CD4-positive, alpha-beta T cell treated with Interleukin-6 for 4 hours (primary cell): ENCODE measurements around the gene C1orf185.
A peak's percentile ranks its signal among the peaks of the same experiment; 100 is the strongest.
"Not testable (repeated sequence)": the region's sequence is repeated elsewhere in the genome, so short reads cannot be mapped to it uniquely, and the experiment has no call there.

Source experiments
- DNase-seq: peaks from one replicate; pipeline ENCODE4 v3.0.0-alpha.2; 2020; ENCODE audit warnings: mixed read lengths

Gene C1orf185

DNA sequence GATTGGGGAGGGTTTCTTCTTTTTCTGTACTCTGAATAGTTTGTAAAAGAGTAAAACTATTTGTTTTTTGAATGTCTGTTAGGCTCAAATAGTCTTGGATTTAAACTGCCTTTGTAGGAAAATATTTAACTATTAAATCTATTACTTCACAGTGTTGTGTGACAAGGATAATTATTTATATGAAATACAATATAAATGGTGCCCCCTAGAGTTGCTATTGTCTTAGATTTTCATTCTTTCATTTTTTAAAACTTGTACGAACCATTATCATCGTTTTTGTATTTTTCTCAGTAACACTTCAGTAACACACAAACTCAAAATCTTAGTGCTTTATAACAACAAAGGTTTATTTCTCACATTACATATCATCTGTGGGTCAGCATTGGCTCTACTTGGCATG, 37.4 kb downstream of the C1orf185 start:
- DNase-seq = no peak

DNA sequence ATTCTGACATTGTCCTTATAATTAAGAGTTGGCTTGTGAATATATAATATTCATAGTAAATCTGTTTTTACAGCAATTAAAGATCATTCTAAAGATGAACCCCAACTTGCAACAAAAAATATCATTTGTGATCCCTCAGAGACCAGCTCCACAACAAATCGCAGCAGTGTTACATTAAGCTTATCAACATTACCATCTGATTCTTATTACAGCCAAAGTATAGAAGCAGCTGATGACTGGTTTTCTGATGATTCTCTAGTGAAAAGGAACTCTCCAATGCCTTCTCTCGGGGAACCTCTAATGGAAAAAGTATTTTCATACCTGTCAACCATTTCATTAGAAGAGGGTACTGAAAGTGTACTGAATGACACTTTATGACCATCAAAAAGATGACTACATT, 45.4 kb downstream of the C1orf185 start:
- no peak for DNase-seq

DNA sequence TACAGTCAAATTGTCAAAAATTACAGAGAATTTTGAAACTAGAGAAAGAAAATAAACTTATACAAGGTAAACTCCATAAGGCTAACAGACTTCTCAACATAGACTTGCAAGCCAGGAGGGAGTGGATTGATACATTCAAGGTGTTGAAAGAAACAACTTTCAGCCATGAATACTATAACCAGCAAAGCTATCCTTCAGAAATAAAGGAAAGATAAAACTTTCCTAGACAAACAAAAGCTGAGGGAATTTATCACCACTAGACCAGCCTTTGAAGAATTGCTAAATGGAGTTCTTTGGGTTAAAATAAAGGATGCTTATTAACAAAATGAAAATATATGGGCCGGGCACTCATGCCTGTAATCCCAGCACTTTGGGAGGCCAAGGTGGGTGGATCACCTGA, 52.7 kb downstream of the C1orf185 start:
- DNase-seq = no peak

DNA sequence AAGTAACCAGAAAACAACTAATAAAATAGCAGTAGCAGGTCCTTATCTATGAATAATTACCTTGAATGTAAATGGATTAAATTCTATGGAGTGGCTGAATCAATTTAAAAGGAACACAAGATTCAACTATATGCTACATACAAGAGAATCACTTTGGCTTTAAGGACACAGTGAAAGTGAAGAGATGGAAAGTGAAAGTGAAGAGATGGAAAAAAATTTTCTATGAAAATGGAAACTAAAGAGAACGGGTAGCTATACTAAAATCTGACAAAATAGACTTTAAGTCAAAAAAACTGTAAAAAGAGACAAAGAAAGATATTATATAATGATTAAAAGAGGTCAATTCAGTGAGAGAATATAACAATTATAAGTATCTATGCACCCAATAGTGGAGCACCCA, 54.7 kb downstream of the C1orf185 start:
- no peak for DNase-seq

DNA sequence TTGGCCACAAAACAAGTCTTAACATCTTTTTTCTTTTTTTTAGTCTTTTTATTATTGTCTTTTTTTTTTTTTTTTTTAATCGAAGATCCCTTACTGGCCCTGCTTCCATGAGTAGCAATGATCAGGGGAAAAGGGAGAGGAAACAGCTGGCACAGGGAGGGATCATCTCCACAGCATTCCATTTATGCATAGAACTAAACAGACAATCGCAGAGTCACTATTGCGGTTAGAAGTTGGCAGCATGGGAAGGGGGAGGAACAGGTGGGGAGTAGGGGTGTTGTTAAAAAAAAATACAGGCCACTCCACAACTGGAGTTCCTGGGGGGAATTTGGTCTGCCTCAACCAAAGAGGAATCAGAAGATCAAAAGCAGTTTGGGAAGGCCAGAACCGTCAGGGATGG, 55.4 kb downstream of the C1orf185 start:
- no peak for DNase-seq

DNA sequence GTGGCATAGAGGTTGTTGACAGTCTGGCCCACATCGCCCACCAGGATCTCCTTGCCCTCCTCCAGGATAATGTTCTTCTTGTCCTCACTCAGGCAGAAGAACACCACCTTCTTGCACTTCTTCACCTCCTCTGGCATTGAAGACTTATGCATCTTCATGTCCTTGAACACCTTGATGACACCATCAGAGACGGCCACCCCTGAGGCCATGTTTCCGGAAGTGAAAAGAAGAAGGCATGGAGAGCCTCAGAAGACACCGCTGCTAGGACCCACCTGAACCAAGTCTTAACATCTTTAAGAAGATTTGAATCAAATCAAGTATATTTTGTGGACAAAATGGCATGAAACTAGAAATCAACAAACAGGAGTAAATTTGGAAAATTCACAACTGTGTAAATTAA, 56.2 kb downstream of the C1orf185 start:
- no peak for DNase-seq

DNA sequence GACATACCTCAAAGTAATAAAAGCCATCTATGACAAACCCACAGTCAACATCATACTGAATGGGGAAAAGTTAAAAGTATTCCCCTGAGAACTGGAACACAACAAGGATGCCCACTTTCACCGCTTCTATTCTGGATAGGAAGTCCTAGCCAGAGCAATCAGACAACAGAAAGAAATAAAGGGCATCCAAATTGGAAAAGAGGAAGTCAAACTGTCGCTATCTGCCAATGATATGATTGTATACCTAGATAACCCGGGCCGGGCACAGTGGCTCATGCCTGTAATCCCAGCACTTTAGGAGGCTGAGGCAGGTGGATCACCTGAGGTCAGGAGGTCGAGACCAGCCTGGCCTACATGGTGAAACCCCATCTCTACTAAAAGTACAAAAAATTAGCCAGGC, 60.5 kb downstream of the C1orf185 start:
- not testable (repeated sequence) for DNase-seq

DNA sequence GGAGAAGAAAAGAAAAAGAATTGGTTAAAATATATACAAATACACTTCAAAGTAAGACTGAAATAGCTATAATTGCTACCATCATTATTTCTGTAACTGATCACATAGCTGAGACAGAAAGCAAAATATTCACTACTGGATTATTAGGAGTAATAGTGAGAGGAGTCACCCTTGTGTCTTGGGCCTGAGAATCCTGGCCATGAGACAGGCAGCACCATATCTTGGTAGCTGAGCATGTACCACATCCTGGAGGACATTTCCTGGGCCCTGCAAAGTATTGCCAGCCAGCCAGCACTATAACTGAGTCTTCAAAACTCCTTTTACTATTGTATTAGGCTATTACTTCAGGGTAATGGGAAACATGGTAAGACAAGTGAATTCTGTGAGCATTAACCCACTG, 63.5 kb downstream of the C1orf185 start:
- DNase-seq = no peak

DNA sequence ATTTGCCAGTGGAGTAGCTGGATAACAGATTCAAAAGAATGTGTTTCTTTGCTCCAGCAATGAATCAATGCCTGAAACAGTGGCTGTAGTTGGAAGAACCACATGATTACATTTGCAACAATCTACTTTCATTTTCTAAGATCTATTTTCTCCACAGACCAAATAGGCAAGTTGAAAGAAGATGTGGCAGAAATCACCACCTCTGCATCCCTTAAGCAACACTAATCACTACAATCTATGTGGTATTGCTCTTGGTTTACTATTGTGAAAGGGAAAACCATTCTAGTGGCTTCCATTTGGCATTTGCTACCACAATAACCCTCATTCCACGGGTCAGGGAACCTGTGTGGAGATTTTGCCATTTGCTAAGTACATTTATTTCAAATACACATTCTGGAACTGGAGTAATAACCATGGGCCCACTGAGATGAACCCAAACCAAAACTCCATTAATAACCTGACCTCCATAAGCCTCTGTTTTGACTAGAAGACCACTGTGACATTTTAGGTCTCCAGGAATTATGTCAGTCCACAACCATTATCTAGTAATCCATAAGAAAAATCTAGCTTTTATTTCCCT, 66.3 kb downstream of the C1orf185 start:
- DNase-seq = no peak

DNA sequence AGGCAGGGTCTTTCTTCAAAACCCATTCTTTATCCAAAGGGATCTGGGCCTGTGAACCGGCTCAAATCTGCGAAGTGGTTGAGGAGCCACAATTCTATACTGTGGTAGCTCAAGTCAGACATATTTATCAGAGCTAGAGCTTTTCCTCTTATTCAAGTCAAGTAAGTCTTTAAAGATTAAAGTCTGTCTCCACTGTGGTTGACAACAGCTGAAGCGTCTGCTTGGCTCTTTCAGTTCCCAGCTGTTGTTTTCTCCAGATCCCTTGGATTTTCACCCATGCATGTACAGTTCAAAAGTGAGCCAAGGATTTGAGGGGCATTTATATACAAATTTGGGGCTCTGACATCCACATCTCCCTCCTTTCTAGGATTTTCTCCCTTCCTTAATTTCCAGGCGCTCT, 66.9 kb downstream of the C1orf185 start:
- DNase-seq = no peak

DNA sequence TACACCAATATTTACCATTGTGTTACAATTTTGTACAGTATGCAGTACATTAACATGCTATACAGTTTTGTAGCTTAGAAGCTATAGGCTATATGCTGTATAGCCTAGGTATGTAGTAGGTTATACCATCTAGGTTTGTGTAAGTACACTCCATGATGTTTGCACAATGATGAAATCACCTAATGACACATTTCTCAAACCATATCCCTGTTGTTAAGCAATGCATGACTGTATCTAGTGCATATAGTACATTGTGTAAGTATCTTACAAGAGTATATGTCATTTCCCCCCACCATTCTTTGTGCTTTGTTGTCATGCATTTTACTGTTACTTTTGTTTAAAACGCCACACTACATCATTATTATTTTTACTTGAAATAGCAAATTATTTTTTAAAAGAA, 68.3 kb downstream of the C1orf185 start:
- DNase-seq = no peak

DNA sequence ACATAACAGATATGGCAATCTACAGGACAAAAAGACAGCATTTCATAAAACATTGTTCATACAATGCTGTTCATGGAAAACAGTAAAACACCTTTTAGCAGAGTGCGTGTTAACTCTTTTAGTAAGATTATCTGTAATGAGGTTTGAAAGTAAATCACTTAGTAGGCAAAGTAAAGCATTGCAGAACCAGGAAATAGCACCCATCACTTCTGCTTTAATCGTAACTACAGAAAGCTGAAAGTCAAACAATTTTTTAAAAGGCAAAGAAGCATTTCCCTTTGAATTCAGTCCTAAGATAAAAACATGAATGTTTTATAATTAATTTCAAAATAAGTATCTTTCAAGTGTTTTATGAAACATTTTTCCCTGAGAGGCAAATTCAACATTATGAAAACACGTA, 70.8 kb downstream of the C1orf185 start:
- DNase-seq = no peak

DNA sequence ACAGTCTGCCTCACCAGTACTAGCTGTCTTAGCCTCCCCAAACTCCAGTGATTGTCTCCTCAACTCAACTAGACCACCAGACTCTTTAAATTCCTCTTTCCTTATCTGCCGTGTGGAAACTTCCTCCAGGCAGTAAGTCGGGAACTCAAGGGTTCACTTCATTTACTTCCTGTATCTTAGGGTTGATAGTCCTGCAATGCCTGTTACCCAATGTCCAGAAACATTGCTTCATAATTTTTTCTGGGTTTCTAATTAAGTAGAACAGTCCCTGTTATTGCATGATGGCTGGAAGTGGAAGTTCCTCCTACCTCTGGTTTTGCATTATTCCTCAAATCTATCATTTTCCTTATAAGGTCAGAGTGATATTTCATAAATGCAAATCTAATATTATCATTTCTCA, 73.2 kb downstream of the C1orf185 start:
- no peak for DNase-seq

DNA sequence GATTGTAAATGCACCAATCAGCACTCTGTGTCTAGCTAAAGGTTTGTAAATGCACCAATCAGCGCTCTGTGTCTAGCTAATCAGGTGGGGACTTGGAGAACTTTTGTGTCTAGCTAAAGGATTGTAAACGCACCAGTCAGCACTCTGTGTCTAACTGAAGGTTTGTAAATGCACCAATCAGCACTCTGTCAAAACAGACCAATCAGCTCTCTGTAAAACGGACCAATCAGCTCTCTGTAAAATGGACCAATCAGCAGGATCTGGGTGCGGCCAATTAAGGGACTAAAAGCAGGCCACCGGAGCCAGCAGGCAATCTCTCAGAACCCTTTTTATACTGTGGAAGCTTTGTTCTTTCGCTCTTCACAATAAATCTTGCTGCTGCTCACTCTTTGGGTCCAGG, 76.0 kb downstream of the C1orf185 start:
- not testable (repeated sequence) for DNase-seq

DNA sequence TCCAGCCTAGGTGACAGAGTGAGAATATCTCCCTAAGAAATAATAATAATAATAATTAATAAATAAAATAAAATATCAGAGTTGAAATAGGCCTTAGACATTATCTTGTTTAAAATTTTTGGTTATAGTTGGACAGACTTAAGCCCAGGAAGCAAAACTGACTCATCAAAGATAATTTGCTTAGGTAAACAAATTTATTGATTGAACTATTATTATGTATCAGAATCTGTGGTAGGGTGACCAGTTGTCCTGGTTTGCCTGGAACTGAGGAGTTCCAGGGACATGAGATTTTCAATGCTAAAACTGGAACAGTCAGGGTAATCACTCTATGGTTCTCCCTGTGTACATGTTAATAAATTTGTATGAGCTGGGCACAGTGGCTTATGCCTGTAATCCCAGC, 86.2 kb downstream of the C1orf185 start:
- no peak for DNase-seq

DNA sequence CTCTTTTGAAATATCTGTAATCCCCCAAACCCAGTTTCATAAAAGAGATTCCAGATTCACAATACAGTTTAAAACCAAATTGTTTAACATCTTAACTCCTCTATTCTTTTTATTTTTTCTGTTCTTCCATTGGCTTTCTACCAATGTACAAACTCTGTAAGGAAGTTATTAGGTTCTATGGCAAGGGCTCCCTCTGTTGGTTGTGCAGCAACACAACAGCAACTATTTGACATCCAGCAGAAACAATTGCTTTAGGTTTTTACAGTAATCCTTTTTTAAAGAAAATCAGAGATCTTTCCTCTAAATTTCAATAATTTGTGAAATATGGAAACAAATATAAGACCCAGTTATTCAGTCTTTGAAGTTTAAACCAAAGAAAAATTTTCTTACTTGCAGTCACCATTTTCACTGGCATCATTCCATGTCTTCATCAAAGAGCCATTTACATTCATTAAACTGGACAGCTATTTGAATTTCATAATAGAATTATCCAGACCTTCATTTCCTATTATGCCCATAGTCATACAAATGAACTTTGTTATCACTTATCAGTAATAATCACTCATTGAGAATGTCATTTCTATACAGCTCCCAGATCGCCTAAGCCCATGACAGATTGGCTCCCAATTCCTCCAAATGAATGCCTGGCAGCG, 87.5 kb downstream of the C1orf185 start:
- DNase-seq = peak; percentile 60

DNA sequence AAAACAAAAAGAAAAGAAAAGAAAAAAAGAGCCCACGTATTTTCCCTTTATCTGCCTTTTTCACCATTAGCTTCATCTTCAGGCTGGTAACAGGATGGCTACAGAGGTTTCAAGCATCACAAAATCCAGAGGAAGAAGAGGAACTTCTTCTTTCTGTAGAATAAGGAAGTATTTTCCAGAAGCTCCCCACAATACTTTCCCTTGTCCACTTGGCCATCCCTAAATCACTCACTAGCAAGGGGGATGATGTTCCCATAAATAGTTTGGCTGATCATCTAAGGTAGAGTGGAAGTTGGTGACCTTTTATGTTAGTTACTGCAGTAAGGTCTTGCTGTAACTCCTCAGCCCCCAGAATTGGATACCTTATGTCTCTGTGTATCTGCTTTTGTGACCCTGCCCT, 88.9 kb downstream of the C1orf185 start:
- DNase-seq = no peak

DNA sequence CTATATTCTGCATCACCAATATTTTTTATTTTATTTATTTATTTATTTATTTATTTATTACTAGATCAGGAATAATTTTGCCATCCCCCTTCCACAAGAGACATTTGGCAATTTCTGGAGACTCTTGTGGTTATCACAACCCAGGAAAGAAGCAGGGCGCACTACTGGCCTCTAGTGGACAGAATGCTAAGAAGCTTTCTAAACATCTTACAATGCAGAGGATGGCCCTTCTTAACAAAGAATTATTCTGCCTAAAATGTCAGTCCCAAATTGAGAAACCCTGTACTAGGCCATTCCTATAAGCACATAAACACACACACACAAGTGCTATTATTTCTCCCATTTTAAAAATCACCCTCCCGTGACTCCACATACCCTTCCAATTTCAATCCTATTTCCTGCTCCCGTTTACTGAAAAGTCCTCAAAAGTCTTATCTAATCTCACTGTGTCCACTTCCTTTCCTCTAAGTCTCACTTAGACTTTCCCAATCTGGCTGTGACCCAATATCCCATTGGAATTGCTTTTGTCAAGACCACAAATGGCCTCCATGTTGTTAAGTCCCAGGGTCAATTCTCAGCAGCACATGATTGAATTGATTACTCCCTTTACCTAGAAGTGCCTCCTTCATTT, 90.3 kb downstream of the C1orf185 start:
- DNase-seq = peak; percentile 63

DNA sequence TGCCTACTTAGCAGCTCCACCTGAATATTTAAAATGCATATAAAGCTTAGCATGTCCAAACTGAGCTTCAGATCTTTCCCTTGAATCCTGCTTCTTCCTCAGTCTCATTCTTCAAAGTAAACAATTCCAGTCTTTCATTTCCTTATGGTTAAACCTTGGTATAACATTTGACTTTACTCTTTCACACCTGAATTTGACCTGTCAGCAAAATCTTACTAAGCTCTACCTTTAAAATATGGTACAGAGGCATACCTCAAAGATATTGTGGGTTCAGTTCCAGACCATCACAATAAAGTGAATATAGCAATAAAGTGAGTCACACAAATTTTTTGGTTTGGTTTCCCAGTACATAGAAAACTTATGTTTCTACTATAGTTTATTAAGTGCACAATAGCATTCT, 91.5 kb downstream of the C1orf185 start:
- DNase-seq = no peak
